Measurements from ENCODE around the gene TBXAS1. TPM values are rescaled to one million over a fixed set of nuclear protein-coding genes. Genes with fewer than 3 reads are reported as not detected.

The TBXAS1 gene
- total and polyA plus RNA-seq, 3 experiments from 2014 or later = 1.7 to 2.9 (median 2.1) TPM

GRCh38 chr7:139932531-139932930, 103.5 kb downstream of the TBXAS1 start:
- no peak for DNase-seq
- Mint-ChIP-seq H3K27me3 (peaks cover 16 to 63% of the 10 kb centered on the region in 2 donors), H3K9me3 (no peaks in the 10 kb centered on the region), H3K27ac (no peak overlapping the region), H3K36me3 (peaks cover 0 to 9% (median 0%) of the 10 kb centered on the region in 3 donors), H3K4me3 (no peak overlapping the region), H3K4me1 (no peaks in the 10 kb centered on the region)
- H3K27me3 ChIP-seq (ENCODE audit: insufficient read depth, low read length, poor library complexity, severe bottlenecking) = no peaks in the 10 kb centered on the region
- no peaks in the 10 kb centered on the region for H3K36me3 ChIP-seq (ENCODE audit: insufficient read depth, low read length)
- ChIA-PET POLR2A (no interaction called here), CTCF (interaction anchor here (1.2 kb wide), 1 partner anchor 17 kb away, joined by 3 read pairs; no protein-coding TSS in a partner anchor)
- no peak overlapping the region for H3K4me3 ChIP-seq (ENCODE audit: low read length)
- no peaks in the 10 kb centered on the region for H3K4me1 ChIP-seq (ENCODE audit: insufficient read depth, low read length)
- H3K9me3 ChIP-seq (ENCODE audit: low read length) = no peaks in the 10 kb centered on the region
- H3K27ac ChIP-seq (ENCODE audit: low read depth, low read length) = no peak overlapping the region

DNA sequence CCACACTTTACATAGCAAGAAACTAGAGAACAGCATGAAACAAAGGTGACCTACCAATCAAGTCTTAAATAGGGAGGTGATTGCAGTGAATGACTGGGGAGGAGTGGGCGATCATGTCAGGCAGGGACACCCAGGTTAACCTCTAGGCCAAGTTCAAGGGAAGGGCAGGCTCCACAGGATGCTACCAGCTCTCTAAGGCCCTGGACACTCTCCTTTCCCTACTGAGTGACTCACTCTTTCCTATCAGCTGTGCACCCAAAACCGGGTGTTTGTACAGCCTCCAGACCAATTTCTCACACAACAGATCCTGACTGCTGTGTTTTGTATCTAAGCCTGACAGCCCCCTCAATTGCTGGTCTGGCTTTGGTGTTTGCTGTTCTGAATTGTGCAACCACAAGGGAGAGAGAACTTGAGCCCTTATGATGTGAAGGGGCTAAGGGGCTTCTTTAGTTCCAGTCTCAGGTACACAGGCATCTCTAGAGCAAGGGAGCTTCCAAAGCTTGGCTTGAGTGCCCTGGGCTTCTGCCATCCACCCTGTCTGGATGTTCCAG, 107.8 kb downstream of the TBXAS1 start:
- Histone ChIP-seq H3K9me3 (ENCODE audit: low read length) (no peaks in the 10 kb centered on the region), H3K36me3 (ENCODE audit: insufficient read depth, low read length) (no peaks in the 10 kb centered on the region), H3K4me1 (ENCODE audit: insufficient read depth, low read length) (no peaks in the 10 kb centered on the region), H3K4me3 (ENCODE audit: low read length) (no peak overlapping the region), H3K27ac (ENCODE audit: low read depth, low read length) (no peak overlapping the region), H3K27me3 (ENCODE audit: insufficient read depth, low read length, poor library complexity, severe bottlenecking) (no peaks in the 10 kb centered on the region)
- Mint-ChIP-seq H3K36me3 (peaks cover 0 to under 1% (median 0%) of the 10 kb centered on the region in 3 donors), H3K27me3 (peaks cover 8 to 41% of the 10 kb centered on the region in 2 donors), H3K4me1 (no peaks in the 10 kb centered on the region), H3K4me3 (no peak overlapping the region), H3K9me3 (no peaks in the 10 kb centered on the region), H3K27ac (peak overlapping the region in 1 of 8 donors; percentile 29)
- no peak for DNase-seq
- ChIA-PET POLR2A (no interaction called here), CTCF (interaction anchor here (0.7 to 1.0 kb wide), 2 partner anchors 22 to 335 kb away, joined by 3 read pairs; no protein-coding TSS in a partner anchor)

DNA sequence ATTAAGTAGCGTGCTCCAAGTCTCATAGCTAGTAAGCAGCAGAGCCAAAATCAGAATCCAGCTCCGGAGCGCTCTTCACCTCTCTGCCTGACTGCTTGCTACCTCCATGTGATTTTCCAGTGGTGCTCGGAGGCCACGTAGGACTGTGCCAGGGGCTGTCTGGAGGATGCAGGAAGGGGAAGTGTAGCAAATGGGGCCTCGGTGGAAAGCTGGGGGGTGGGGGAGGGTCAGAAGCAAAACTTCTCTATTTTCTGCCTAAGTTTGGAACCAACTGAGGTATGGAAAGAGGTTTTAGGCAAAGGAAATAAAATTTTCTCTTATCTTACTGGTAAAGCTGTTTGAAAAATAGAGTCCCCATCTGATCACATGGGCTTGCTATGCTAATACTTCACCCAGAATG, 108.7 kb downstream of the TBXAS1 start:
- H3K9me3 Mint-ChIP-seq = no peaks in the 10 kb centered on the region
- no peaks in the 10 kb centered on the region for H3K27me3 ChIP-seq (ENCODE audit: insufficient read depth, low read length, poor library complexity, severe bottlenecking)

GRCh38 chr7:139940866-139941265, 111.8 kb downstream of the TBXAS1 start:
- Mint-ChIP-seq H3K27ac (no peak overlapping the region), H3K36me3 (peaks cover 0 to 4% (median 2%) of the 10 kb centered on the region in 3 donors), H3K27me3 (peaks cover 15 to 51% of the 10 kb centered on the region in 2 donors), H3K4me3 (no peak overlapping the region), H3K4me1 (no peaks in the 10 kb centered on the region), H3K9me3 (peaks cover 0 to 10% (median 4%) of the 10 kb centered on the region in 5 donors)
- H3K4me1 ChIP-seq (ENCODE audit: insufficient read depth, low read length) = no peaks in the 10 kb centered on the region
- no peak for DNase-seq
- ChIA-PET CTCF (no interaction called here), POLR2A (no interaction called here)
- H3K27ac ChIP-seq (ENCODE audit: low read depth, low read length) = no peak overlapping the region
- H3K36me3 ChIP-seq (ENCODE audit: insufficient read depth, low read length) = no peaks in the 10 kb centered on the region
- no peaks in the 10 kb centered on the region for H3K27me3 ChIP-seq (ENCODE audit: insufficient read depth, low read length, poor library complexity, severe bottlenecking)
- no peak overlapping the region for H3K4me3 ChIP-seq (ENCODE audit: low read length)
- peaks cover 6% of the 10 kb centered on the region for H3K9me3 ChIP-seq (ENCODE audit: low read length)

More for the DNA sequence above, 108.7 kb downstream of the TBXAS1 start:
- Mint-ChIP-seq H3K4me3 (no peak overlapping the region), H3K27me3 (peaks cover 8 to 41% of the 10 kb centered on the region in 2 donors), H3K4me1 (no peaks in the 10 kb centered on the region), H3K36me3 (no peaks in the 10 kb centered on the region), H3K27ac (no peak overlapping the region)
- Histone ChIP-seq H3K9me3 (ENCODE audit: low read length) (no peaks in the 10 kb centered on the region), H3K27ac (ENCODE audit: low read depth, low read length) (no peak overlapping the region), H3K4me3 (ENCODE audit: low read length) (no peak overlapping the region), H3K4me1 (ENCODE audit: insufficient read depth, low read length) (no peaks in the 10 kb centered on the region), H3K36me3 (ENCODE audit: insufficient read depth, low read length) (no peaks in the 10 kb centered on the region)
- ChIA-PET CTCF (interaction anchor here (0.7 kb wide), 1 partner anchor 336 kb away, joined by 3 read pairs; no protein-coding TSS in a partner anchor), POLR2A (no interaction called here)
- no peak for DNase-seq

DNA sequence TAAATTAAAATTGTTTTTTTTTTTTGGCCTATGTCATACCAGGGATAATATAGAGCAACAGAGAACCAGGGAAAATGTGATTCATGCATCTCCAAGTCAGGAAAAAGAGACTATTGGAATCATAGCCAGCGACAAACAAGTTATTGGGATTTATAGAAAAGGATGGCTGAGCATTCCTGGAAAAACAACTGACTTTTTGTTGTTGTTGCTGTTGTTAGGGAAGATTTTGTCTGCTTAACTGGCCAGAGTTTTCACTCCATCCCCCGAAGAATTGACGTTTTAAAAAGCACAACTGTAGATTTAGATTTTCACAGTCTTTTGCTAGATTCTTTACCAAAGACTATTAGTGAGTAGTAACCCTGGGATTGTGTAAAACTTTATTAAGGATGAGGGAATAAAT, 112.4 kb downstream of the TBXAS1 start:
- Histone ChIP-seq H3K4me3 (ENCODE audit: low read length) (no peak overlapping the region), H3K27ac (ENCODE audit: low read depth, low read length) (no peak overlapping the region), H3K36me3 (ENCODE audit: insufficient read depth, low read length) (no peaks in the 10 kb centered on the region), H3K27me3 (ENCODE audit: insufficient read depth, low read length, poor library complexity, severe bottlenecking) (no peaks in the 10 kb centered on the region), H3K9me3 (ENCODE audit: low read length) (peaks cover 6% of the 10 kb centered on the region), H3K4me1 (ENCODE audit: insufficient read depth, low read length) (no peaks in the 10 kb centered on the region)
- ChIA-PET CTCF (no interaction called here), POLR2A (no interaction called here)
- H3K4me1 Mint-ChIP-seq = no peaks in the 10 kb centered on the region
- H3K4me3 Mint-ChIP-seq = no peak overlapping the region
- peaks cover 15 to 52% of the 10 kb centered on the region in 2 donors for H3K27me3 Mint-ChIP-seq
- H3K36me3 Mint-ChIP-seq = peaks cover 0 to 6% (median 4%) of the 10 kb centered on the region in 3 donors
- no peak for DNase-seq
- peaks cover under 1 to 12% (median 6%) of the 10 kb centered on the region in 5 donors for H3K9me3 Mint-ChIP-seq
- H3K27ac Mint-ChIP-seq = no peak overlapping the region

GRCh38 chr7:139941866-139942265, 112.8 kb downstream of the TBXAS1 start:
- no peaks in the 10 kb centered on the region for H3K4me1 ChIP-seq (ENCODE audit: insufficient read depth, low read length)
- Mint-ChIP-seq H3K4me3 (no peak overlapping the region), H3K9me3 (peaks cover 4 to 16% (median 9%) of the 10 kb centered on the region in 5 donors), H3K27me3 (peaks cover 16 to 56% of the 10 kb centered on the region in 2 donors), H3K4me1 (no peaks in the 10 kb centered on the region), H3K36me3 (peaks cover 0 to 9% (median 7%) of the 10 kb centered on the region in 3 donors), H3K27ac (no peak overlapping the region)
- H3K4me3 ChIP-seq (ENCODE audit: low read length) = no peak overlapping the region
- no peaks in the 10 kb centered on the region for H3K27me3 ChIP-seq (ENCODE audit: insufficient read depth, low read length, poor library complexity, severe bottlenecking)
- ChIA-PET POLR2A (no interaction called here), CTCF (no interaction called here)
- H3K36me3 ChIP-seq (ENCODE audit: insufficient read depth, low read length) = no peaks in the 10 kb centered on the region
- DNase-seq = no peak
- H3K9me3 ChIP-seq (ENCODE audit: low read length) = peaks cover 6% of the 10 kb centered on the region
- H3K27ac ChIP-seq (ENCODE audit: low read depth, low read length) = no peak overlapping the region

- peaks cover 0 to 12% (median 7%) of the 10 kb centered on the region in 3 donors for H3K36me3 Mint-ChIP-seq
- H3K9me3 Mint-ChIP-seq = peaks cover 5 to 20% (median 13%) of the 10 kb centered on the region in 5 donors
- no peak overlapping the region for H3K4me3 Mint-ChIP-seq
- no peaks in the 10 kb centered on the region for H3K4me1 Mint-ChIP-seq
- H3K9me3 ChIP-seq (ENCODE audit: low read length) = peaks cover 6% of the 10 kb centered on the region
- H3K27me3 Mint-ChIP-seq = peaks cover 16 to 54% of the 10 kb centered on the region in 2 donors
- no peak overlapping the region for H3K27ac Mint-ChIP-seq
- H3K27me3 ChIP-seq (ENCODE audit: insufficient read depth, low read length, poor library complexity, severe bottlenecking) = no peaks in the 10 kb centered on the region
- POLR2A ChIA-PET = no interaction called here
- H3K27ac ChIP-seq (ENCODE audit: low read depth, low read length) = no peak overlapping the region
- H3K4me3 ChIP-seq (ENCODE audit: low read length) = no peak overlapping the region
- CTCF ChIA-PET = no interaction called here
- no peaks in the 10 kb centered on the region for H3K4me1 ChIP-seq (ENCODE audit: insufficient read depth, low read length)
- DNase-seq = no peak
- H3K36me3 ChIP-seq (ENCODE audit: insufficient read depth, low read length) = no peaks in the 10 kb centered on the region
Observed at GRCh38 chr7:139942636-139943035, 113.6 kb downstream of the TBXAS1 start.

DNA sequence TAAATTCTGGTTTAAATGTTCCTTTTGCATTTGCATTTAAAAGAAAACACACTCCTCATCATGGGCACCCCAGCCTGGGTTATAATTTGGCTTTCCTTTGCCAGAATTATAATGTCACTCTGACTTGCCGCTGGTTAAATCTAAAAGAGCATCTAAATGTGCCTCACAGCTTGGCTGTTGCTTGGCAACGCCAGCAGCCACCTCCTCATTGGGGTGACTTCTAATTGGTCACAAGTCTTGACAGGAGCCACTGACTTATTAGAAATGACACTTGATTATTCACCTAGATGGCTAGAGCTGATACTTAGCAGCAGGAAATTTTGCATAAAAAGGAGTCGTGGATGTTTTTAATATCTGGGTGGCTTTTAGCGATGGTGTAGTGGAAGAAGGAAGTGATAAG, 114.3 kb downstream of the TBXAS1 start:
- Mint-ChIP-seq H3K4me1 (no peaks in the 10 kb centered on the region), H3K36me3 (peaks cover 0 to 12% (median 7%) of the 10 kb centered on the region in 3 donors), H3K9me3 (peaks cover 5 to 21% (median 13%) of the 10 kb centered on the region in 5 donors), H3K27ac (no peak overlapping the region), H3K27me3 (peaks cover 16 to 53% of the 10 kb centered on the region in 2 donors), H3K4me3 (no peak overlapping the region)
- Histone ChIP-seq H3K9me3 (ENCODE audit: low read length) (peaks cover 6% of the 10 kb centered on the region), H3K27me3 (ENCODE audit: insufficient read depth, low read length, poor library complexity, severe bottlenecking) (no peaks in the 10 kb centered on the region), H3K27ac (ENCODE audit: low read depth, low read length) (no peak overlapping the region), H3K36me3 (ENCODE audit: insufficient read depth, low read length) (no peaks in the 10 kb centered on the region), H3K4me3 (ENCODE audit: low read length) (no peak overlapping the region), H3K4me1 (ENCODE audit: insufficient read depth, low read length) (no peaks in the 10 kb centered on the region)
- POLR2A ChIA-PET = no interaction called here
- CTCF ChIA-PET = no interaction called here
- no peak for DNase-seq
